Osteoblast (primary cell): ENCODE results near the gene NDE1. TPM values are rescaled to one million over a fixed set of nuclear protein-coding genes. Genes with fewer than 3 reads are reported as not detected.

Experiments
- DNase-seq: peaks from one replicate; pipeline ENCODE4 v3.0.0; 2011; ENCODE audit warnings: low spot score, mixed read lengths; ENCODE audit not compliant: insufficient read length; ENCODE audit errors: missing footprints
- H2AFZ ChIP-seq: 2 replicates; pipeline ENCODE4 v1.6.0; 2011; ENCODE audit warnings: mild to moderate bottlenecking, low read length
- H3K27ac ChIP-seq: 2 replicates; pipeline ENCODE4 v1.5.1; 2011; ENCODE audit warnings: mild to moderate bottlenecking, low read depth, low read length, moderate library complexity
- H3K27me3 ChIP-seq: 2 replicates; pipeline ENCODE4 v1.6.0; 2012; ENCODE audit warnings: mild to moderate bottlenecking, control low read depth, inconsistent platforms, low read length, moderate library complexity; ENCODE audit not compliant: insufficient read depth
- H3K36me3 ChIP-seq: 2 replicates; pipeline ENCODE4 v1.5.1; 2011; ENCODE audit warnings: mild to moderate bottlenecking, low read length, control low read depth, moderate library complexity; ENCODE audit not compliant: insufficient read depth
- H3K4me1 ChIP-seq: 2 replicates; pipeline ENCODE4 v1.5.1; 2011; ENCODE audit warnings: mild to moderate bottlenecking, low read length, control low read depth, moderate library complexity; ENCODE audit not compliant: insufficient read depth
- H3K4me2 ChIP-seq: 2 replicates; pipeline ENCODE4 v1.6.0; 2011; ENCODE audit warnings: mild to moderate bottlenecking, low read length; ENCODE audit not compliant: insufficient read depth
- H3K4me3 ChIP-seq: fragments of 200-600 bp; sonication (generic); 3 replicates; pipeline ENCODE4 v1.5.1; 2012; ENCODE audit warnings: mild to moderate bottlenecking, low read length, inconsistent platforms; ENCODE audit not compliant: insufficient read depth
- H3K79me2 ChIP-seq: 2 replicates; pipeline ENCODE4 v1.6.0; 2012; ENCODE audit warnings: mild to moderate bottlenecking, low read length, control low read depth, inconsistent platforms; ENCODE audit not compliant: insufficient read depth
- H3K9me3 ChIP-seq: 2 replicates; pipeline ENCODE4 v1.5.1; 2011; ENCODE audit warnings: low read depth, low read length, control low read depth
- H4K20me1 ChIP-seq: 2 replicates; pipeline ENCODE4 v1.6.0; 2012; ENCODE audit warnings: mild to moderate bottlenecking, low read length, control low read depth; ENCODE audit not compliant: insufficient read depth
- total RNA-seq: library from RNA; depleted of rRNA; stranded (reverse); fragments of >200 nt; gene quantifications from 2 replicates; pipeline ENCODE4 v1.2.3, GENCODE V29; 2012
- TF ChIP-seq, protein P1 (sequence below): IDR thresholded peaks from 2 replicates; pipeline ENCODE4 v1.5.1; 2011; ENCODE audit warnings: mild to moderate bottlenecking, low read depth, low read length, moderate library complexity; ENCODE audit errors: extremely low read depth

The NDE1 gene
- total RNA-seq, 1 donor = 31.5 TPM

DNA sequence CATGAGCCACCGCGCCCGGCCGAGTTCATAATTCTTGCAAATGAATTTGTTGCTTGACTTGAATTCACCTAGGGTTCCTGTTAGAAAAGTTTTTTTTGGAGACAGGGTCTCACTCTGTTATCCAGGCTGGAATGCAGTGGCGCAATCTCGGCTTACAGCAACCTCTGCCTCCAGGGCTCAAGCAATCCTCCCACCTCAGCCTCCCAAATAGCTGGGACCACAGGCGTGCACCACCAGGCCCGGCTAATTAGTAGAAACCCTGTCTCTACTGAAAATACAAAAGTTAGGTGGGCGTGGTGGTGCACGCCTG lies 107.0 kb downstream of the NDE1 start:
- Histone ChIP-seq H3K27ac (no peak overlapping the region), H3K4me1 (no peaks in the 10 kb centered on the region), H3K27me3 (peaks cover 5% of the 10 kb centered on the region), H3K79me2 (no peaks in the 10 kb centered on the region), H3K9me3 (no peaks in the 10 kb centered on the region), H4K20me1 (no peaks in the 10 kb centered on the region), H3K4me3 (no peak overlapping the region), H3K36me3 (no peaks in the 10 kb centered on the region), H3K4me2 (no peak overlapping the region), H2AFZ (no peak overlapping the region)
- TF ChIP-seq, protein P1, sequence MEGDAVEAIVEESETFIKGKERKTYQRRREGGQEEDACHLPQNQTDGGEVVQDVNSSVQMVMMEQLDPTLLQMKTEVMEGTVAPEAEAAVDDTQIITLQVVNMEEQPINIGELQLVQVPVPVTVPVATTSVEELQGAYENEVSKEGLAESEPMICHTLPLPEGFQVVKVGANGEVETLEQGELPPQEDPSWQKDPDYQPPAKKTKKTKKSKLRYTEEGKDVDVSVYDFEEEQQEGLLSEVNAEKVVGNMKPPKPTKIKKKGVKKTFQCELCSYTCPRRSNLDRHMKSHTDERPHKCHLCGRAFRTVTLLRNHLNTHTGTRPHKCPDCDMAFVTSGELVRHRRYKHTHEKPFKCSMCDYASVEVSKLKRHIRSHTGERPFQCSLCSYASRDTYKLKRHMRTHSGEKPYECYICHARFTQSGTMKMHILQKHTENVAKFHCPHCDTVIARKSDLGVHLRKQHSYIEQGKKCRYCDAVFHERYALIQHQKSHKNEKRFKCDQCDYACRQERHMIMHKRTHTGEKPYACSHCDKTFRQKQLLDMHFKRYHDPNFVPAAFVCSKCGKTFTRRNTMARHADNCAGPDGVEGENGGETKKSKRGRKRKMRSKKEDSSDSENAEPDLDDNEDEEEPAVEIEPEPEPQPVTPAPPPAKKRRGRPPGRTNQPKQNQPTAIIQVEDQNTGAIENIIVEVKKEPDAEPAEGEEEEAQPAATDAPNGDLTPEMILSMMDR = no peak
- DNase-seq = no peak

GRCh38 chr16:15757630-15758251 lies 107.7 kb downstream of the NDE1 start:
- H3K9me3 ChIP-seq = no peaks in the 10 kb centered on the region
- H3K4me2 ChIP-seq = no peak overlapping the region
- DNase-seq = no peak
- no peaks in the 10 kb centered on the region for H4K20me1 ChIP-seq
- H2AFZ ChIP-seq = no peak overlapping the region
- H3K27ac ChIP-seq = no peak overlapping the region
- H3K27me3 ChIP-seq = peaks cover 12% of the 10 kb centered on the region
- no peak overlapping the region for H3K4me3 ChIP-seq
- H3K4me1 ChIP-seq = no peaks in the 10 kb centered on the region
- no peaks in the 10 kb centered on the region for H3K36me3 ChIP-seq
- TF ChIP-seq, protein P1 = no peak
- no peaks in the 10 kb centered on the region for H3K79me2 ChIP-seq

- peaks cover 24% of the 10 kb centered on the region for H3K27me3 ChIP-seq
- H3K36me3 ChIP-seq = no peaks in the 10 kb centered on the region
- no peak for DNase-seq
- H3K27ac ChIP-seq = no peak overlapping the region
- no peaks in the 10 kb centered on the region for H3K79me2 ChIP-seq
- no peak overlapping the region for H2AFZ ChIP-seq
- H4K20me1 ChIP-seq = no peaks in the 10 kb centered on the region
- no peaks in the 10 kb centered on the region for H3K9me3 ChIP-seq
- H3K4me1 ChIP-seq = no peaks in the 10 kb centered on the region
- TF ChIP-seq, protein P1 = no peak
- no peak overlapping the region for H3K4me2 ChIP-seq
- no peak overlapping the region for H3K4me3 ChIP-seq
Measured at GRCh38 chr16:15759070-15759469, 109.0 kb downstream of the NDE1 start.

DNA sequence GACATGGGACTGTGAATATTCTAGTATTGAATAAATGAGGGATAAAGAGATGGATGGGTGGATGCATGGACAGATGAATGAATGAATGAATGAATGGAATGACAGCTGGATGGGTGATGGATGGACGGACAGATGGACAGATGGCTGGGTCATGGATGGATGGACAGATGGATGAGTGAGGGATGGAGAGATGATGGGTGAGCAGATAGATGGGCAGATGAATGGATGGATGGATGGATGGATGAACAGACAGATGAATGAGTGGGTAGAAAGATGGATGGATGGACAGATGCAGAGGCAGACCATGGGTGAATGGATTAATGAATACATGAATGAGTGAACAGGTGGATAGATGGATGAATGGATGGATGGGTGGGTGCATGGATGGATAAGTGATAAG lies 110.1 kb downstream of the NDE1 start:
- H3K4me1 ChIP-seq = no peaks in the 10 kb centered on the region
- no peak overlapping the region for H3K4me3 ChIP-seq
- no peaks in the 10 kb centered on the region for H3K79me2 ChIP-seq
- H3K36me3 ChIP-seq = no peaks in the 10 kb centered on the region
- H3K27ac ChIP-seq = no peak overlapping the region
- no peaks in the 10 kb centered on the region for H4K20me1 ChIP-seq
- TF ChIP-seq, protein P1 = no peak
- no peaks in the 10 kb centered on the region for H3K9me3 ChIP-seq
- H3K4me2 ChIP-seq = no peak overlapping the region
- peaks cover 35% of the 10 kb centered on the region for H3K27me3 ChIP-seq
- no peak for DNase-seq
- H2AFZ ChIP-seq = no peak overlapping the region
